GM18511 (cell line): ENCODE measurements around the gene NUP43.
A peak's percentile ranks its signal among the peaks of the same experiment; 100 is the strongest.
"Not testable (repeated sequence)": the region's sequence is repeated elsewhere in the genome, so short reads cannot be mapped to it uniquely, and the experiment has no call there.

ENCODE experiments used
- ATAC-seq: cut with Tn5 transposase; IDR thresholded peaks from one replicate; pipeline ENCODE4 v1.9.1; 2021; ENCODE audit warnings: mild to moderate bottlenecking, moderate library complexity; ENCODE audit not compliant: unreplicated experiment

The NUP43 gene

GRCh38 chr6:149746147-149746946 lies at the start of gene NUP43:
Gene NUP43 (minus strand): TSS chr6:149746529. CDS start chr6:149746495, 34 bp downstream.
- ATAC-seq = peak; percentile 60

DNA sequence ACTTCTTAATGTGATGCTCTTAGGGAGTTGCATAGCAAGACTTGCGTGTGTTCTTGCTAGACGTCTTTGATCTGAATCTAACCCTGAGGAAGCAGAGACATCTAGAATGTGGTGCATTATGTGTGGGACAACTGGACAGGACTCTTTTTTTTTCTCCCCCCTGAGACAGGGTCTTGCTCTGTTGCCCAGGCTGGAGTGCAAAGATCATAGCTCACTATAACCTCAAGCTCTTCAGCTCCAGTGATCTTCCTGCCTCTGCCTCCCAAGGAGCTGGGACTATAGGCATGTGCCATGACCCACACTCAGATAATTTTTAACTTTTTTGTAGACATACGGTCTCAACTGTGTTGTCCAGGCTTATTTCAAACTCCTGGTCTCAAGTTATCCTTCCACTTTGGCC lies 37.2 kb upstream of the NUP43 start:
- ATAC-seq = no peak

GRCh38 chr6:149782337-149782736 lies 36.0 kb upstream of the NUP43 start:
- ATAC-seq = no peak

DNA sequence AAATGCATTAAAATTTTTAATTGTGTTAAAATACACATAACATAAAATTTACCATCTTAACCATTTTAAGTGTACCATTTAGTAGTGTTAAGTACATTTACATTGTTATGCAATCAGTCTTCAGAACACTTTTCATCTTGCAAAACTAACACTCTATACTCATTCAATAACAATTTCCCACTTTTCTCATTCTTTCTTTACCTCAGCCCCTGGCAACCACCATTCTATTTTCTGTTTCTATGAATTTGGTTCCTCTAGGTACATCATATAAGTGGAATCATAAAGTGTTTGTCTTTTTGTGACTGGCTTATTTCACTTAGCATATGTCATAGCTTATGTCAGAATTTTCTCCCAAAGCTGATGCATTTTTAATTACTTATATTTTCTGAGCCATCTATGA lies 35.4 kb upstream of the NUP43 start:
- no peak for ATAC-seq

DNA sequence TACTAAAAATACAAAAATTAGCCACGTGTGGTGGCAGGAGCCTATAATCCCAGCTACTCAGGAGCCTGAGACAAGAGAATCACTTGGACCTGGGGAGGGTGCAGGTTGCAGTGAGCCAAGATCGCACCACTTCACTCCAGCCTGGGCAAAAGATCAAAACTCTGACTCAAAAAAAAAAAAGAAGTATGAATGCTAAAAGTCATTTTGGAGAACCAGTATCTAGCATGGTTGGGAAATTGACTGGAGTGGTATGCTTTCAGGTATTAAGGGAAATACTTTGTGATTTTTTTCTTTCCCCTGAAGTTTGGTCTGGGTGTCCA lies 33.3 kb upstream of the NUP43 start:
- ATAC-seq = no peak

- no peak for ATAC-seq
These were observed 31.3 kb upstream of the NUP43 start for GRCh38 chr6:149777624-149778023.

- ATAC-seq = no peak
These were observed 25.6 kb upstream of the NUP43 start for GRCh38 chr6:149771925-149772324.

GRCh38 chr6:149771185-149771584 lies 24.9 kb upstream of the NUP43 start:
- ATAC-seq = no peak

GRCh38 chr6:149769676-149770075 lies 23.3 kb upstream of the NUP43 start:
- ATAC-seq = no peak

DNA sequence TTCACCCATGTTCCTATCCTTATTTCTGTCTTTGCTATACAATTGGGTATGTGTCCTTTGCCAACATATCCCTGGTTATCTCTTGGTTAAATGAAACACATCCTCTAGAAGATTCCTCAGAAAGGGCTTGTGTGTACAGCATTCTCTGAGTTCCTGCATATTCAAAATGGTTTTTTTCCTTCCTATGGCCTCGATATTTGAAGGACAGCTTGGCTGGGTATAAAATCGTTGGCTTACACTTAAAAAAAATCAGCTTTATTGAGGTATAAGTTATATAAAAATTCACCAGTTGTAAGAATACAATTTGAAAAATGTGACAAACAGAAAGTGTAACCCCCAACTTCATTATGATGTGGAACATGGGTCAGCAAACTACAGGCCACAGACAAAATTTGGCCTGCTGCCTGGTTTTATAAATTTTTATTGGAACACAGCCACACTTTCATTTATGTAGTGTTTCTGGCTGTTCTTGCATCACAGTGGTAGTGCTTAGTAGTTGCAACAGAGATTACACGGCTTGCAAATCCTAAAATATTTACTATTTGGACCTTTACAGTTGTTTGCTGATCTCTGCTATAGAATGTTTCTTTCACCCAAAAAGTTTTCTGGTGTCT lies 19.9 kb upstream of the NUP43 start:
- no peak for ATAC-seq

GRCh38 chr6:149763866-149764265 lies 17.5 kb upstream of the NUP43 start:
- ATAC-seq = no peak

GRCh38 chr6:149761438-149761837 lies 15.1 kb upstream of the NUP43 start:
- peak; percentile 99 for ATAC-seq

GRCh38 chr6:149756261-149756636 lies 9.9 kb upstream of the NUP43 start:
- ATAC-seq = no peak

DNA sequence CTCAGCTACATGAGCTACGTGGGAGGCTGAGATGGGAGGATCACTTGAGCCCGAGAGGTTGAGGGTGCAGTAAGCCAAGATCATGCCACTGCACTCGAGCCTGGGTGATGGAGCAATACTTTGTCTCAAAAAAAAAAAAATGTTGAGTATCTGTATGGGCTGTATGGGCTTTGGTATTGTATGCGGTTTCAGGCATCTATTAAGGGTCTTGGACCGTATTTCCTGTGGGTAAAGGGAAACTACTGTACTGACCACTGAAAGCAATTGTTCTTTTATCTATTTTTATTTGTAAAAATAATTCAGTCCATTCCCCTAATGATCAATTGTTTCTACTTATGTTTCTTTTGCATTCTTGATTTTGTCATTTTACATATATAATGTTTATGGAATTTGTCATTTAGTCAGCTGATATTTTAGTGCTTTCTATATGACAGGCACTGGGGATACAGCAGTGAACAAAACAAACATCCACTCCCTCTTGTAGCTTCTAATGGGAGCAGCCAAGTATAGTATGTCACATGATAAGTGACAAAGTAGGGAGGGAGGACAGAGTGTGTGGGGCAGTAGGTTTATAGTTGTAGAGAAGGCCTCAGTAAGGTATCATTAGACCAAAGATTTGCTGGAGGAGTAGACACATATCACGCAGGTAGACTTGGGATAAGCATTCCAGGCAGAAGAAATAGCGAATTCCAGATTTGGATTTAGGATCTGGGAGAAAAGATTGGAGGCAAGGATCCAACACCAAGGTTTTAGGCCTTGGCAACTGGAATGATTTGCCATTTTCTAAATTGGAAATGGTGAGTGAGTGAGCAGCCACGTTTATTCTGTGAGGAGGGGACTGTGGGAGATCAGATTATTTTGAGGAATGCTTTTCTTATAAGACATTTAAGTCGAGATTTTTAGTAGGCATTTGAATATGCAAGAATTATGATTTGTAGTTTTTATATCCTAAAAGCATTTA lies 9.3 kb upstream of the NUP43 start:
- peak; percentile 91 for ATAC-seq

DNA sequence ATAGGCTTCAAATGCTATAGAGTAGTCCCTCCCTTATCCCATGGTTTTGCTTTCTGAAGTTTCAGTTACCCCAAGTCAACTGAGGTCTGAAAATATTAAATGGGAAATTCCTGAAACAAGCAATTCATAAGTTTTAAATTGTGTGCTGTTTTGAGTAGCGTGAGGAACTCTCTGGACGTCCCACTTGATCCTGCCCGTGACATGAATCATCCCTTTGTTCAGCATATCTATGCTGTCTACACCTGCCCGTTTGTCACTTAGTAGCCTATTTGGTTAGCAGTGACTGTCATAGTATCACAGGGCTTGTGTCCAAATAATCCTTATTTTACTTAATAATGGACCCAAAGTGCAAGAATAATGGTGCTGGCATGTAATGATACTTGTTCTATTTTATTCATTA lies 8.2 kb upstream of the NUP43 start:
- ATAC-seq = no peak

DNA sequence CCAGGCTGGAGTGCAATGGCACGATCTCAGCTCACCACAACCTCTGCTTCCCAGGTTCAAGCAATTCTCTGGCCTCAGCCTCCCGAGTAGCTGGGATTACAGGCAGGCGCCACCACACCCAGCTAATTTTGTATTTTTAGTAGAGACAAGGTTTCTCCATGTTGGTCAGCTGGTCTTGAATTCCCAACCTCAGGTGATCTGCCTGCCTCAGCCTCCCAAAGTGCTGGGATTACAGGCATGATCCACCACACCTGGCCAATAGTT lies 7.0 kb upstream of the NUP43 start:
- ATAC-seq = not testable (repeated sequence)

DNA sequence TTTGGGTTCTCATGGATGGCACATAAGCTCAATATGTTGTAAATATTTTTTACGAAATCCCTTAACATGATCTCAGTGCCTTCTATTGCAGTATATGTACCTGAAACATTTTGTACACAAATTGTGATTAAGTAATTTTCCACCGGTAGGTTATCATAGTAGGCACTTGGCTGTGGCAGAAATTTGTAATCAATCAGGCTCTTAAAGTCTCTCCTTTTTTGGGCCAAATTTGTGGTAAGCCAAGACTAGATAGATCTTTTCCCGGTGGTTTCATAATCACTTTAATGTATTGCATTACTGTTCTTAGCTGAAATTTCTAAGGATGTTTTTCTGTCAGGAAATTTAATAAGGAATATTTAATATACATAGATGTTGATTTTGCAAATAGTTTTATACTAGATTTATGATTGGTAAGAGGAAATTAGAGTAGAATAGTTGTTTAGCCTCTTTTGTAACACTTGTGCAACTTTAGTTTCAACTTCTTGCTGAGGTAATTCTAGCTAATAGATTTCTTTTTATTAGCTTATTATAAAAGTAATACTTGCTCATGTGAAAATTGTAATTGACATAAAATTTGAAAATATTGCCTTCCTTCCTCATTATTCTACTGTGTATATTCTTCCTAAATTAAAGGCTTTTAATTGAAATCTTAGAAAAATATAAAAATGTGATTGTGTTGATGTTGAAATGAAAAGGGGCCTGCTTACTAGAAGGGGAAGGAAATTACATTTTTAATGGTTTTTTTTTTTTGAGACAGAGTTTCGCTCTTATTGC lies 6.5 kb upstream of the NUP43 start:
- no peak for ATAC-seq

DNA sequence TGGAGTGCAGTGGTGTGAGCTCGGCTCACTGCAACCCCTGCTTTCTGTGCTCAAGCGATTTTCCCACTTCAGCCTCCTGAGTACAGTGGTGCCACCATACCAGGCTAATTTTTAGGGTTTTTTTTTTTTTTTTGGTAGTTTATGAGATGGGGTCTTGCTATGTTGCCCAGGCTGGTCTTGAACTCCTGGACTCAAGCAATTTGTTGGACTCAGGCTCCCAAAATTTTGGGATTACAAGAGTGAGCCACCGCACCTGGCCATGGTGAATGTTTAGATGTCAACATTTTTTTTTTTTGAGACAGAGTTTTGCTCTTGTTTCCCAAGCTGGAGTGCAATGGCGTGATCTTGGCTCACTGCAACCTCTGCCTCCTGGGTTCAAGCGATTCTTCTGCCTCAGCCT lies 5.6 kb upstream of the NUP43 start:
- not testable (repeated sequence) for ATAC-seq

DNA sequence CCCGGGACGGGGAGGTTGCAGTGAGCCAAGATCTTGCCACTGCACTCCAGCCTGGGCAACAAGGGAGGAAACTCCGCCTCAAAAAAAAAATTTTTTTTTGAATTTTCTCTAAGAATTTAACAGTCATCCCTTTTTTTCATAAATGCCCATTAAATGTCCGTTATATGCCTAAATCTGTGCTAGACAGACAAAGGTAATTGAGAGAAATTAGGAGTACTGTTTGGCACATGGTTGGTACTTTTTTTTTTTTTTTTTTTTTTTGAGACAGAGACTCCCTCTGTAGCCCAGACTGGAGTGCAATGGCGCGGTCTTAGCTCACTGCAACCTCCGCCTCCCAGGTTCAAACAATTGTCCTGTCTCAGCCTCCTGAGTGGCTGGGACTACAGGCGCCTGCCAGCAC lies 4.9 kb upstream of the NUP43 start:
- ATAC-seq = no peak

DNA sequence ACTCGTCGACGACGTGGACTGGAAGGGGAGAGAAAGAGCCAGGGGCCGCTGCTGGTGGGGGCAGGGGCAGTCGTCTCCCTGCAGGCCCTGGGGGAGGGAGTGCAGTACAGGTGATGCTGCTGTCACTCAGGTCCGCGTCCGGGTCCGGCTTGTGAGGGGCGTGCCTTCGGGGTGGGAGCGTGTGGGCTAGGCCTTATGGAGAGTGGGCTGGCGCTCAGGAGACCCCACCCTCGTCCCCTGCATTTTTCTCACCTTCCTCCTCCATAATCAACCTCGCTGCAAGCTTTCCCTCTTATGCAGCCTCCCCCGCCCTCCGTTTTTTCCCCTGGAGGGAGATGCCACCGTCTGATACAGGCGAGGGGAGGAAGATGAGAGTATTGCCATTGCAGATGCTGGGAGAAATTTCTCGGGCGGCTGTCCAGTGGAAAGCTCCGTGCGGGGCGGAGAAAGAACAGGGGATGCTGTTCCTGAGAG lies 3.8 kb upstream of the NUP43 start:
- peak; percentile 49 for ATAC-seq

DNA sequence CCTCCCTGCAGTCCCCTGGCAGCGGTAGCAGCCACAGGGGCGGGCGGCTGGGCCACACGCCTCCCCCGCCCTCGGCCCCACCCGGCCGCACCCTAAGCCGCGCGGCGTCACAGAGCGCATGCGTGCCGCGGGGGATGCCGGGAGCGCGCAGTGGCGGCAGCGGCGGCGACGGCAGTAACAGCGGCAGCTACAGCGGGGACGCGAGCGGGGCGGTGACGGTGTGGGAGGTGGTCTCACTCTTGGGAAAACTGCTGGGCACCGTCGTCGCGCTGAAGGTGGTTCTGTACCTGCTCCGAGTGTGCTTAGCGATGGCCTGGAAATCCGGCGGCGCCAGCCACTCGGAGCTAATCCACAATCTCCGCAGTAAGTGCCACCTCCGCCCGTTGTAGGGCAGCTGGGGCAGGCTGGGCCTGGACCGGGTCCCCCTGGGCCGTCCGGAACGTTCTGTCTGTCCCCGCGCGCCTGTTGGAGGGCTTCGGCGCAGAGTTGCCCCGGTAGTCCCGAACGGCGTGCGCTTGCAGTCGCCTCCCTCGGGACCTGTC lies 3.3 kb upstream of the NUP43 start, which contains the start of gene PCMT1:
PCMT1 (plus strand) TSS at position 148 of the 542 bp plus-strand sequence; CDS start at position 309, 161 bp downstream.
- peak; percentile 87 for ATAC-seq
